Measurements from ENCODE around the gene ACOXL.

Gene ACOXL

DNA sequence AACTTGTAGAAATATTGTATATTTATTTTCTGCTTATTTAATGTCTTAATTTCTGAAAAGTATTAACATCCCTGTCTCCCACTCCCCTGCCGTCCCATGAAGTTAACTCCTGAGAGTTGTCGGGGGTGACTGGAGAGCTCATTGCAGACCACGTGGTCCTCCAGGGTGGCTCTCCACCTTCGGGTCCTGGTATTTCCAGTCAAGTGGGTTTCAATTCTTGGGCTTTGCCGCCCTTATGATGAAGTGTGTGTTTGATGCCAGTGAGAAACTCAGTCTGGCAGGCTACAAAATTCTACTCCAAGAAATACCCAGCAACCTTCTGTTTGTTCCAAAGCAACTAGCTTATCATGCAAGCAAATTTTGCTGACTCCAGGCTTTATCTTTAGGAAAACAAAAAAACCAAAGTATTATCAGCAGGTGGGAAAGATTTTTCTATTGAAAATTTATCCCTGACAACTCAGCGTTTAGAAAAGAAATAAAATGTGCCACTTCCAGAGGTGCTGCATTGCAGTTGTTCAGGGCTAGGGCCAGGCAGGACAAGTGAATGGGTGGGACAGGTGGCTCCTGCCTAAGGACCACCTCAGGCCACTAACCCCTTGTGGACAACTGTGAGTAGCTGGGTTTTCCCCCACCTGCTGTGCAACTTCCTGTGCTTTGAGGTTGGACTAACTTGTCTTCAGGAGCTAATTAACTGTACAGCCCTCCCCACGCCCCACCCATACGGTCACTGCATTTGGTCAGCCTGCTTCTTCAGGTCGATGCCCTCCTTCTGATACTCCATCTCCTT, 434.9 kb downstream of the ACOXL start:
- no peak for DNase-seq (ENCODE audit: low read depth)

DNA sequence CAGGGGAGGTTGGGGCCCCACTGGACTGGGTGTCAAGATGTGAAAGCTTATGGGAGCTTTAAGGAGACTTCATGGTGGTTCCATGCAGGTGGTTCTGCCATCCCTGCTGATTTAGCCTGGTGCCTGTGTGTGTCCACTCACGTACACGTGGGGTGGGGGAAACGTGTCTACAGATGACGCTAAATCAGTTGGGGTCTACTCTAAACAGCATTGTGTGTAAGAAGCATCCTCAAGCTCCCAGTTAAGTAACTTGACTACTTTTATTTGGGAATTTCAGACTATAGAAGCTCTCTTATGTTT, 435.4 kb downstream of the ACOXL start:
- DNase-seq (ENCODE audit: low read depth), result no peak

All from activated T-cell treated with anti-CD3 and anti-CD28 coated beads for 48 hours (primary cell).